Activated naive CD4-positive, alpha-beta T cell (primary cell): Measurements from ENCODE around the gene PACSIN1.
A peak's percentile ranks its signal among the peaks of the same experiment; 100 is the strongest.

Experiments used
- DNase-seq, 4 experiments: peaks; one replicate each; lab custom pipeline; 2025; lab: John Stamatoyannopoulos, UW

The PACSIN1 gene

GRCh38 chr6:34465531-34466241 lies at the start of gene PACSIN1:
PACSIN1 (plus strand) TSS chr6:34466076; CDS start chr6:34526306, 60,230 bp downstream.
- DNase-seq: peak in 1 of 4 experiments; percentile 1

DNA sequence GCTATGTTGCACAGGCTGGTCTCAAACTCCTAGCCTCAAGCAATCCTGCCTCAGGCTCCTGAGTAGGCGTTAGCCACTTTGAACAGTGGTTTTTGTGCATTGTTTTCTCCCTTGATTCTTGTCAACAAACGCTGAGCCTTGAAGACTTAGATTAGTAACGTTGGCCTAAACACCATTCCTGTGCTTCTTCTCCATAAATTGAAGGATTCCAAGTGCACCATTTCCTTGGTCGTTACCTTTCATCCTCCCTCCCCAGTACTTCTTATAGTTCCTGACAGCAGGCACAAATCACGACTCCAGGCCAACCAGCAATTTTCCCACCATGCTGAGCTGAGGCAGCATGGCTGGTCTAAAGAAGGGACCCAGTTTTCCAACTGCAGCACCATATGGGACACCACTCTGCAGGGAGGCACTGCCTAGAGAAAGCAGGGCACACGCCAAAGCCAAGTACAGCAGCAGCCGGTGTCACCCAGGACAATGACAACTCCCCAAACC lies 49.0 kb upstream of the PACSIN1 start:
- DNase-seq: no peak

DNA sequence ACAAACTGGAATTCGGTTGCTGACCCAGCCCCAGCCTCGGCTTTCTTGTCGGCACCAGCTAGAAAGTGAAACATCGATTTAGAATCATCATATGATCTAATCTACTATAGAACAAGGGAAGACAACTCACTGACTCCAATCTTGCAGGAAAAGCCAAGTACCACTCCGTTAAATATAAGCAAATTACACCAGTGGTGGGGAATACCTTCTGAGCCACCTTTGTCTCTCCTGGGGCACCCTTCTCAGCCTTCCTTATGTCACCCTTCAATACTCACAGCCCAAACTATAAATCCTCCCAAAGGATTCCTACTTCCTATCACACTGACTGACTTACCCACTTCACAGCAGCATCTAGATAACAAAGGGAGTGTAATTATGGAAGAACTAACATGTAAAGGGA lies 47.5 kb upstream of the PACSIN1 start:
- no peak for DNase-seq

DNA sequence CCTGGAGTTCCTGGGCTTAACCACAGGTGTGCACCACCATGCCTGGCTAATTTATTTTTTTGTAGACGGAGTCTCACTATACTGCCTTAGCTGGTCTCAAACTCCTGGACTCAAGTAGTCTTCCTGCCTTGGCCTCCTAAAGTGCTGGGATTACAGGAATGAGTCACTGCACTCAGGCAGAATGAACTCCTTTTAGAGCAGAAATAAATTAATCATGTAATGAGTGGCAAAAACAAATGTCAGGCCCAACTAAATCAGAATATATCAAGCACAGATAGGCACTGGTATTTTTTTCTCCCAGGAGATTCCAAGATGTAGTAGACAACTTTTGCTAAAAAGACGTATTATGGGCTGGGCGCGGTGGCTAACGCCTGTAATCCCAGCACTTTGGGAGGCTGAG lies 42.6 kb upstream of the PACSIN1 start:
- no peak for DNase-seq

- no peak for DNase-seq
These were observed 41.4 kb upstream of the PACSIN1 start for GRCh38 chr6:34424200-34425131.

GRCh38 chr6:34425132-34425497 lies 40.8 kb upstream of the PACSIN1 start:
- no peak for DNase-seq

GRCh38 chr6:34425498-34426410 lies 40.1 kb upstream of the PACSIN1 start, which contains the start of gene RPS10:
RPS10 (minus strand) TSS chr6:34426069; CDS start chr6:34425221, 848 bp downstream.
- peak; percentile 78 to 84 (median 80) for DNase-seq

- DNase-seq: no peak
These were observed 30.0 kb upstream of the PACSIN1 start for GRCh38 chr6:34435916-34436315.

DNA sequence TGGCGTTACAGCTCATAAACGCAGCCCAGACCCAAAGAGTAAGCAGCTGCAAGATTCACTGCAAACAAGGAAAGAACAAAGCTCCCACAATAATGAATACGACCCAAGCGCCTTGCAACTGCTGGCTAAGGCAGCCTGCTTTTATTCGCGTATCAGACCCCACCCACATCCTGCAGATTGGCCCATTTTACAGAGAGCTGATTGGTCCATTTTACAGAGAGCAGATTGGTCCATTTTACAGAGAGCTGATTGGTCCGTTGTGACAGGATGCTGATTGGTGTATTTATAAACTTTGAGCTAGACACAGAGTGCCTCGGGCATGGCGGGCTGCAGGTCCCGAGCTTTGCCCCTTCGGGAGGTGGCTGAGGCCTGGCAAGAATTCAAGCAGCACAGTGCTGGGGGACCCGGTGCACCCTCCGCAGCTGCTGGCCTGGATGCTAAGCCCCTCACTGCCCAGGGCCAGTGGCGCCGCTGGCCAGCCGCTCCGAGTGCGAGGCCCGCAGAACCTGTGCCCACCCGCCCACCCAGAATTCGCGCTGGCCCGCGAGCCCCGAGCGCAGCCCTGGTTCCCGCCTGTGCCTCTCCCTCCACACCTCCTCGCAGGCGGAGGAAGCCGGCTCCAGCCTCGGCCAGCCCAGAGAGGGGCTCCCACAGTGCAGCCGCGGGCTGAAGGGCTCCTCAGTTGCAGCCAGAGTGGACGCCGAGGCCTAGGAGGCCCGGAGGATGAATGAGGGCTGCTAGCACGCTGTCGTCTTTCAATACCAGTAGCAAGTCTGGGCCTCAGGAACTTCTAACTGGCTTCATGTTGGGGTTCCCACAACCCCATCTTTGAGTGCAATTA lies 28.9 kb upstream of the PACSIN1 start:
- DNase-seq: no peak

- no peak for DNase-seq
These were observed 28.3 kb upstream of the PACSIN1 start for GRCh38 chr6:34437644-34437970.

GRCh38 chr6:34438705-34439104 lies 27.2 kb upstream of the PACSIN1 start:
- DNase-seq: no peak

DNA sequence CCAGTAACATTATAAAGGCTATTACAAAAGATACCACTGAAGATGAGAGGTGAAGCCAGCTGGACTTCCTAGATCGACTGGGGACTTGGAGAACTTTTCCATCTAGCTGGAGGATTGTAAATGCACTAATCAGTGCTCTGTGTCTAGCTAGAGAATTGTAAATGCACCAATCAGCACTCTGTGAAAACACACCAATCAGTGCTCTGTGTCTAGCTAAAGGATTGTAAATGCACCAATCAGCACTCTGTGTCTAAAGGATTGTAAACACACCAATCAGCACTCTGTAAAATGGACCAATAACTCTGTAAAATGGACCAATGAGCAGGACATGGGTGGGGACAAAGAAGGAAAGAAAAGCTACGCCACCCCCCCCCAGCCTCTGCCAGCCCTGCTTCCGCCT lies 26.4 kb upstream of the PACSIN1 start:
- DNase-seq: no peak

DNA sequence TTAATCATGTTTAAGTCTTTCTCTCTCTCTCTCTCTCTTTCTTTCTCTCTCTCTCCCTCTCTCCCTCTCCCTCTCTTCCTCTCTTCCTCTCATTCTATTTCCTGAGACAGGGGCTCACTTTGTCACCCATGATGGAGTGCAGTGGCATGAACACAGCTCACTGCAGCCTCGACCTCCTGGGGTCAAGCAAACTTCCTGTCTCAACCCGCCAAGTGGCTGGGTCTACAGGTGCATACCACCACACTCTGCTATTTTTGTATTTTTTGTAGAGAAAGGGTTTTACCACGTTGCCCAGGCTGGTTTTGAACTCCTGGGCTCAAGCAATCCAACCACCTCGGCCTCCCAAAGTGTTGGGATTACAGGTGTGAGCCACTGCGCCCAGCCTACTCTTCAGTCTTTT lies 24.4 kb upstream of the PACSIN1 start:
- no peak for DNase-seq

- no peak for DNase-seq
These were observed 20.5 kb upstream of the PACSIN1 start for GRCh38 chr6:34445313-34445860.

GRCh38 chr6:34447386-34447785 lies 18.5 kb upstream of the PACSIN1 start:
- DNase-seq: no peak

- DNase-seq: no peak
These were observed 18.0 kb upstream of the PACSIN1 start for GRCh38 chr6:34447910-34448309.

DNA sequence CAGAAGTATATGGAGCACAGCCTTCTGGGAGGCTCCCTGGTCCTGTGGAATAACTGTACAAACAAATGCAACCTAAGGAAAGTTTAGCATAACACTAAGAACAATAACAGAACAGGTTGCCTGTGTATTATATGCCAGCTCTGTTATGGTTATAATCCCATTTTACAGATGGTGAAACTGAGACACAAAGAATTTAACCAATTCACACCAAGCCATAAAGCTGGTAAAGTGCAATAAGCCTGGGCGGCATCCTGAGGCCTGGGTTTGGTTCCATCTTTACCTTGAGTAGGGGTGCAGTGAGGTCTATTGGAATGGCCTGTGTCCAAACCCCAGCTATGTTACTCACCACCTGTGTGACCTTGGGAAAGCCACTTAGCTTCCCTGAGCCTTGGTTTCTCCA lies 14.7 kb upstream of the PACSIN1 start:
- DNase-seq: no peak

DNA sequence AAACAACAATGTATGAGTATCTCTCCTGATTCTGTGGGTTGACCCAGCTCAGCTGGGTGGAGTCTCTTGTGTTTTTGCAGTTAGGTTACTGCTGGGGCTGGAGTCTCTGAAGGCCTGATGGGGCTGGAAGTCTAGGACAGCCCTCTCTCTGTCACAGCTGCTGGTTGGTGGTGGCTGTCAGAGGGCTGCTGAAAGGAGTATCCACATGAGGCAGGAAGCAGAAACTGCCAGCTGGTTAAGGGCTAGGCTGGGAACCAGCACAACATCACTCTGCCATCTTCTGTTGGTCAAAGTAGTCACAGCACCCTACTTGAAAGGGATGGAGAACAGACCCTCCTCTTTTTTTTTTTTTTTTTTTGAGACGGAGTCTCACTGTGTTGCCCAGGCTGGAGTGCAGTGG lies 10.0 kb upstream of the PACSIN1 start:
- no peak for DNase-seq

DNA sequence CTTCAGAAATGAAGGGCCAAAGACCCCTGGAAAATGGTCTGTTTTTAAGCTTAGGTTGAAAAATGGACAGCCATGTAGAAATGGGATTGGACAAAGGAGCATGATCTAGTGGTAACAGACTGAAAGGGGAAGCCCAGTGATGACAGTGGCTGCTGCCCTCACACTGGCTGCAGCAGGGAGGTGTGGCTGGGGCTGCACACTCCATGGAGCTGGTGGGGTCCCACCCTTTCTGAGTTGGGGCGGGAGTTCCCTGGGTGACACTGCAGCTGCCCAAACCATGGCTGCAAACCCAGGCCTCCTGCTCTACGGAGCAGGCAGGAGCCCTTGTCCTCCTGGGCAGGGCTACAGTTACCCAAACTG lies 8.5 kb upstream of the PACSIN1 start:
- no peak for DNase-seq

- DNase-seq: no peak
These were observed 7.8 kb upstream of the PACSIN1 start for GRCh38 chr6:34457742-34458735.
